ENCODE measurements around the gene CARD11.
"Not testable (repeated sequence)": the region's sequence is repeated elsewhere in the genome, so short reads cannot be mapped to it uniquely, and the experiment has no call there.

The CARD11 gene

DNA sequence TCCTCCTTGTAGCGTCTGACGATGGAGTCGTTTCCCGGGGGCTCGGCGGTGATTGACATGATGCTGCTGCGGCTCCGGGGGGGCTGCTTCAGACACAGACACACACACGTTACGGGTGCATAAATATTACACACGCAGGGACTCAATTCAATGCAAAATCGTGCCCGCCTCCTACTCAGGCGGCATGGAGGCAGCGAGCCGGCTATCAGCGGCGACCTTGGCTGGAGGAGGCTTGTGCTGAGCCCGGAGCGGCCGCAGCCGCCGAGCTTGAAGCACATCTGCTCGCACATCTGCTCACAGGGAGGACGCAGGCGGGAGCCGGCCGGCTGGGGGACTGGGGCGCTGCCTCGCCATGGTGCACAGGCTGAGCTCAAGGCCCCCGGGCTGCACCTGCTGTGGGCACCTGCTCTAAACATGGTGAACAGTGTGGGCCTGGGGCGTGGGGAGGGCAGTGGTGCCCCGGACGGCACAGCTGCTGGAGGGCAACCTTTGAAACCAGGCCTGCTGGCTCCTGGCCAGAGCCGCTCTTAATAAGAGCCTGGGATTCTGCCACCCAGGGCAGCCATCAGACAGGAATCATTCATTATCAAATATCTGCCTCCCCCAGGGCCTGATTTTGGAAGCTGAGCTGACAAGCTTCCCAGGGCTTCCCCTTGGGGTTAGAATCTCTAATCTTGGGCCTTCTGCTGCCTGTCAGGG is 114.9 kb downstream of the CARD11 start:
- no peak for DNase-seq (ENCODE audit: low read depth in 3 of 3, low spot score in 1 of 3)

GRCh38 chr7:2928256-2928612 is 115.4 kb downstream of the CARD11 start:
- no peak for DNase-seq (ENCODE audit: low read depth in 3 of 3, low spot score in 1 of 3)

- DNase-seq (ENCODE audit: low read depth in 3 of 3, low spot score in 1 of 3): no peak
Observed at GRCh38 chr7:2927592-2927991, 116.1 kb downstream of the CARD11 start.

DNA sequence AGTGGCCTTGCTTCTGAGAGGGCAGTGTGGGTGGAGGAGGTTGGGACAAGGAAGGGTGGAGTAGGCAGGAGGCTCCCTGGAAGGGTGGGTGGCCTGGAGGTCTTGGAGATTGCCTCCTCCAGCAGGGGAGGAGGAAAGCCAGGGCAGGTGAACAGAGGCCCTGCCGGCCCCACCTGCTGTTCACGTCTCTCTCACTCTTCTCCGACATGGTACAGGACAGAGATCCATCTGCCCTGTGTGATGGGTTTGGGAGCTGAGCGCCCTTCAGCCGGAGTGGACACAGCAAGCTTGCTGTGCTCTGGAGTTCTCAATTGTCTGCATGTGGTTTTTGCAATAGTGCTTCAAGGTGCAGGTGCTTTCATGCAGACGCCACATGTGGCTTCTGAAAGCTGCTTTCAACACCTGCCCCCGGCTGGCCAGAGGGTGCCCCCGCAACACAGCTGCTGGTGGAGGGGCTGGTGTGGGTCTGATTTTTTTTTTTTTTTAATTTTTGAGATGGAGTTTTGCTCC is 116.7 kb downstream of the CARD11 start:
- DNase-seq (ENCODE audit: low read depth in 3 of 3, low spot score in 1 of 3): no peak

- DNase-seq (ENCODE audit: low read depth in 3 of 3, low spot score in 1 of 3): no peak
Observed at GRCh38 chr7:2926120-2926895, 117.4 kb downstream of the CARD11 start.

- DNase-seq (ENCODE audit: low read depth in 3 of 3, low spot score in 1 of 3): no peak
Observed at GRCh38 chr7:2924866-2925840, 118.5 kb downstream of the CARD11 start.

- DNase-seq (ENCODE audit: low read depth in 3 of 3, low spot score in 1 of 3): no peak
Observed at GRCh38 chr7:2923886-2924574, 119.6 kb downstream of the CARD11 start.

GRCh38 chr7:2923291-2923781 is 120.3 kb downstream of the CARD11 start:
- no peak for DNase-seq (ENCODE audit: low read depth in 3 of 3, low spot score in 1 of 3)

DNA sequence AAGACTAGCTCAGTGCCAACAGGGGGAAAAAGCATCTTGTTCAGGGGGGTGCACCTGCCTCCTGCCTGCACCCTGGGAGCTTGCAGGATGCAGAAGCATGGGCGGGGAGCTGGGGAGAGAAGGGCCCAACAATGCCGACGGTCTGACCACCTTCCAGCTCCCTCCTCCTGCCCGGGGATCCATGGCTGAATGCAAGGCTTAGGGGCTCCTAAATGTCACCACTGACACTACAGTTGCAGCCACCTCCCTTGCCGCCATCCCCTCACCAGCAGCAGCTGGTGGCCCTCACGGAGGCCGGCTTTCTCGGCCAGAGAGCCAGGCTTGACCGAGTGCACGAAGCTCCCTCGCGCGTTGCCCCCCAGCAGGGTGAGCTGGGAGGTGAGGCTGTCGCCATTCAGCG is 120.8 kb downstream of the CARD11 start:
- no peak for DNase-seq (ENCODE audit: low read depth in 3 of 3, low spot score in 1 of 3)

- no peak for DNase-seq (ENCODE audit: low read depth in 3 of 3, low spot score in 1 of 3)
Observed at GRCh38 chr7:2922348-2922691, 121.3 kb downstream of the CARD11 start.

DNA sequence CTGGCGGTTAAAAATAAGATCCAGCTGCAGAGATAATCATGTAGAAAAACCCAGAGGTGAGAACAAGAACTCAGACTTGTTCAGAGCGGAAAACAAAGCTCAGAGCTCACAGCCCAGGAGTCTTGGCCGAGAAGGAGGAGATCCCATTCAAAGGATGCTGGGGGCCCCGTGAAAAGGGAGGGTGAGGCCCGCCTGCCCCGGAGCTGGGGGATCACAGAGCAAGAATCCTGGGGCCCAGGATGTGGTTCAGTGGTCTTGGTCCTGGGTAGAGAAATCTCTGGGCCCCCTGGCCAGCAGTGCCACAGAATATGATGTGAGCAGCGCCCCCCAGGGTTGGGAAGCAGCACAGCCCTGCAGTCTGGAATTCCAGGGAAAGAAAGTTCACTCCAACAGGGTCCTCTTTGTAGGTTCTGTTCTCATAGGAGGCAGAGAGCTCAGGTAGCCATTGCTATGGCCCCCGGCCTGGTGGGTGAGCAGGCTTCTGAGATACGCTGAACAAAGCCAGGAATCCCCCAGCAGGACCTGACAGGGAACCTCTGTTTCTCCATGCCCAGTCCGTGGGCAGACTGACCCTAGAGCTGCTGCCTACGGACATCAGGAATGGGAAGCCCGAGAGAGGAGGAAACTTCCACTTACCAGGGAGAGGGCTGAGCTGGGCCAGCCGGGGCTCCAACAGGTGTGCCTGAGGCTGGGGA is 121.9 kb downstream of the CARD11 start:
- DNase-seq (ENCODE audit: low read depth in 3 of 3, low spot score in 1 of 3): no peak

DNA sequence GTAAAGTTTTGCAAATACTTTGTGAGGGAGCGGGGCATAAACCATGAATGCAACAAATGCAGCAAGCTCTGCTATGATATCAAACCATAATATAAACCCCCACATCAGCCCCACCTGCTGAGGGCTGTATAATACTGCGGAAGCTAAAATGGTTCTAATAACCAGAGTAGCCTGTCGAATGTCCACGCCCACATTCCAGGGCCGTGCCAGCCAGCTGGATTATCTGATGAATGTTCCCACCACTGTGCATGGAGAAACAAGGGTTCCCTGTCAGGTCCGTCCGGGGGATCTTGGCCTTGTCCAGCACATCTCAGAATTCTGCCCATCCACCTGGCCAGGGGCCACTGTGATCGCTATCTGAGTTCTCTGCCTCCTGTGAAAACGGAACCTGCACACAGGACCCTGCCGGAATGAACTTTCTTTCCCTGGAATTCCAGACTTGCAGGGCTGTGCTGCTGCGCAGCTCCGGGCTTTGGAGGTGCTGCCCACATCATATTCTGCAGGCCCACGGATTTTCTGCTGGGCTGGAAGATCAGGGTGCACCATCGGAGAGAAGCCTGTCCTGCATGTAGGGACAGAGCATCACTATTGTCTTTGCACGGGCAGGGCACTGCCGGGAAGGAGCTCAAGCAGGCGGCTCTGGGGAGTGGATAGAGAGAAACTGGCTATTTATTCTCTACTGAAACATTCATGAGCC is 122.6 kb downstream of the CARD11 start:
- DNase-seq (ENCODE audit: low read depth in 3 of 3, low spot score in 1 of 3): no peak

DNA sequence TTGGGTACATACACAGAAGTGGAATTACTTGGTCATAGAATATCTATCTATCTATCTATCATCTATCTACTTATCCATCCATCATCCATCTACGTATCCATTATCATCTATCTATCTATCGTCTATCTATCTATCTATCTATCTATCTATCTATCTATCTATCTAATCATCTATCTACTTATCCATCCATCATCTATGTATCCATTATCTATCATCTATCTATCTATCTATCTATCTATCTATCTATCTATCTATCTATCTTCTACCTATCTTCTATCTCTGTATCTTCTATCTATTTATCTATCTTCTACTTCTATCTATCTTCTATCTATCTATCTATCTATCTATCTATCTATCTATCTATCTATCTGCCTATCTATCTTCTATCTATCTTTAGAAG is 123.2 kb downstream of the CARD11 start:
- DNase-seq (ENCODE audit: low read depth in 3 of 3, low spot score in 1 of 3): not testable (repeated sequence)

DNA sequence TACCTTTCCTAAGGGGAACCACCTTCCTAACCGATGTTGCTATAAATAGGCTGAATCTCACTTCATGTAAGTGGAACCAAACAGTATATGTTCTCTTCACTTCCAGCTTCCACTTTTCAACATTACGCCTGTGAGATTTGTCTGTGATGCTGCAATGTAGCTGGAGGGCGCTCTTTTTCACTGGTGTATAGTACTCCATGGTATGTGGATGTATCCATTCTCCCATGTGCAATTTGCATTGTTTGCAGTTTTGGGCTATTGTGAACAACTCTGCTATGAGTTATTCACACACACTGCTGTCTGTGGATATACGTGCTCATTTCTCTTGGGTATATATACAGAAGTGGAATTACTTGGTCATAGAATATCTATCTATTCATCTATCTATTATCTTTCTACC is 123.6 kb downstream of the CARD11 start:
- DNase-seq (ENCODE audit: low read depth in 3 of 3, low spot score in 1 of 3): no peak

GRCh38 chr7:2919256-2919655 is 124.4 kb downstream of the CARD11 start:
- no peak for DNase-seq (ENCODE audit: low read depth in 3 of 3, low spot score in 1 of 3)

GRCh38 chr7:2918406-2918805 is 125.3 kb downstream of the CARD11 start:
- no peak for DNase-seq (ENCODE audit: low read depth in 3 of 3, low spot score in 1 of 3)

DNA sequence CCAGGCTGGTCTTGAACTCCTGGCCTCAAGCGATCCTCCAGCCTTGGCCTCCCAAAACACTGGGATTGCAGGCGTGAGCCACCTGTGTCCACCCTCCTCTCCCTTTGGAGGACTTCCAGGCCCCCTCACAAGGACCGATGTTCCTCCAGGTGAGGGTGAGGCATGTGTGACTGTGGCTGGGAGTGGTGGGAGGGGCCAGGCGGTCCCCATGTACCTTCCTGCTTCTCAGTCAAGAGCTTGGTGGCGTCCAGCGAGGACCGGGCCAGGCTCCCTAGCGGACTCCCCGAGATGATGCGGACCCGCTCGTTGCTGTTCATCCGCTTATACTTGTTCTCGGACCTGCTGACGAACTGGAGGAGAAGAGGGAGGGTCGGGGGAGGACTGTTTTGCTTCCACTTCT is 128.6 kb downstream of the CARD11 start:
- no peak for DNase-seq (ENCODE audit: low read depth in 3 of 3, low spot score in 1 of 3)

GRCh38 chr7:2913760-2914387 is 129.8 kb downstream of the CARD11 start:
- no peak for DNase-seq (ENCODE audit: low read depth in 3 of 3, low spot score in 1 of 3)
